Measurements from ENCODE around the gene ZFY.

GRCh38 chrY:2973110-2973751 is 38.0 kb downstream of the ZFY start:
- no peak for TF ChIP-seq CTCF (IDR thresholded peaks at IDR 0.05)
- no peak for TF ChIP-seq POLR2AphosphoS5 (IDR thresholded peaks at IDR 0.05; ENCODE audit: low read depth, low read length)

Data from Panc1 (cell line).